ELF-1 (cell line): ENCODE measurements around the gene PRKD3.

ENCODE experiments used
- DNase-seq: peaks from one replicate; pipeline ENCODE4 v3.0.0-alpha.2; 2016; ENCODE audit warnings: low read depth, low spot score

PRKD3 gene

GRCh38 chr2:37343537-37344434, 19.2 kb upstream of the PRKD3 start:
- peak; percentile 58 for DNase-seq

- peak; percentile 68 for DNase-seq
Observed at GRCh38 chr2:37342591-37343220, 18.1 kb upstream of the PRKD3 start.

GRCh38 chr2:37340637-37341036, 16.0 kb upstream of the PRKD3 start:
- no peak for DNase-seq

GRCh38 chr2:37338933-37339332, 14.3 kb upstream of the PRKD3 start:
- no peak for DNase-seq

GRCh38 chr2:37337620-37338280, 13.1 kb upstream of the PRKD3 start:
- DNase-seq: peak; percentile 29

DNA sequence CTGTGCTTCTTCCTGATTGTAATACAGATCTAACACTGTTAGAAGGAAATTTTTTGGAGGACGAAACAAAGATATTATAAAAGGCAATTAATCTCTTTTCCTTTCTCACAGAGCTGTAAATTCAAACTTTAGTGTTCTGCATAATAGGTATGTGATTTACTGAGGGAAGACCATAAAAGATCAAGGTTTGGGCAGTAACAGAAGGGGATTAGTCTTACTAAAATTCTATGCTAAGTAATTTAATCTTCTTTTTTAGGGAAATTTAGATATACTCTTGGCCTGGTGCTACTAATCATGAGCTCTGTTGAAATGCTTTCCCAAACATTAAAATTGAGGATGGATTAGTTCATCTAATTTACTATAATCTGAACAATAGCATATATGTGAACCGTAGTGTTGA, 11.0 kb upstream of the PRKD3 start:
- no peak for DNase-seq

GRCh38 chr2:37333256-37333655, 8.6 kb upstream of the PRKD3 start:
- DNase-seq: no peak

- DNase-seq: no peak
Observed at GRCh38 chr2:37332560-37332959, 7.9 kb upstream of the PRKD3 start.

DNA sequence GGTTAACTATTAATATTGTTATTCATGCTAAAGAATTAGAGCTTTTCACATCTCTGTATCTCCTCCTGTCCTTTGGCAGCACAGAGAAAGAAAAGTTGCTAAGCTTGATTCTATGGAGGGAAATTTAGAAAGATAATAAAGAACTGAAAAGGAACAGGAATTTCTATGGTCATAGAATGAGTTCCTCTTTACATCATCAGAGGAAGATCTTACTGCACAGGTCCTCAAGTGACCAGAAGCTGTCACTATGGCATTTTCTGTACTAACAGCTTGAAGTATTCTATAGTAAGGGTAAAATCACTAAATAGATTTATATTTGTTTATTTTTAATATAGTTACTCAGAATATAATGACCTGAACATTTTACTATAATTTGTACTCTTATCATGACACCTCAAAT, 6.0 kb upstream of the PRKD3 start:
- DNase-seq: no peak

DNA sequence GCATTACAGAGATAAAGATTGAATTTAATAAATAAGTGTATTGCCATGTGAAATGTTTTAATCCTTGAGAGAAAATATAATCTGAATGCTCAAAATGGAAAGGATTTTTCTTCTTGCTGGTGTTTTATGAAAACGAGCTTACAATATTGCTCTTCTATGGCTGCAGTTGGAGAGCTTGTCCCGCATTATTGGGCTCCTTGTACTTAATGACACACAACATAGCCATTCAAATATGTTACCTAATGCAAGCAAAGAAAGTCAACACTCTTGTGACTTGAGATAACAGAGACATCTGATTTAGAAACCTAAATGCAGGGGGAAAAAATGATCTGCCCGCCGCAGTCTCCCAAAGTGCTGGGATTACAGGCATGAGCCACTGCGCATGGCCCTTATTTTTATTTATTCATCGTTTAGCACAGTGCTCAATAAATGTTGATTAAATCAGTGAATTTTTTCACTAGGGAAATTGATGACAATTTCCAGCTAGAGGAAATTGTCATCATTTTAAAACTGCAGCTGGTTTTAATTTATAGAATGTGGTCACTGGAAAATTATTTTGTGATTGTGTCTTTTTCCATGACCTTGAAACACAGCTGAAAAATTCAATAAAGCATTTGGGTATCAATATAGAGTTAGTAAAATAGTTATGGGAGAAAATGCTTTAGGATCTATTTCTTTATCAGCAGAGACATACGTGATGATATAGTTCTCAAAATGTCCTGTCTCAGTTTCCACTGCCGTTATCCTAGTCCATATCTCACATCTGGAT, 2.4 kb upstream of the PRKD3 start:
- DNase-seq: no peak

DNA sequence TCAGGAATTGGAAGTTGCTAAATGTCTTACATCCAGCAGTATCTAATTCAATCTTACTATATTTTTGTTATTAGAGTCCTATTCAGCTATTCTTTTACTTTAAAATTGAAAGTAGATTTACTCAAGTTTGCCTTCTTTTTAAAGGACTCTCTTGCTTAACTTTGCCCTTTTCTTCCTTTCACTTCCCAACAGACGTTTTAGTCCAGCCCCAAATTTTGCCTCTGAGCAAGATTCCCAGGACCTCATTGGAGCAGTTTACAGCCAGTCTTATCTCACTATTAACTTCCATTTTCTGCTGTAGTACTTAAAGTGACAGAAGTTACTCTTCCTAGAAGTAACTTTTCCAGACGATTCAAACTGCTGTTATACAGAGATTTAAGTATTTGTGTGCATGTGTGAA, 1.7 kb upstream of the PRKD3 start:
- no peak for DNase-seq

- DNase-seq: peak; percentile 12
Observed at GRCh38 chr2:37325625-37326071, 1.0 kb upstream of the PRKD3 start.

DNA sequence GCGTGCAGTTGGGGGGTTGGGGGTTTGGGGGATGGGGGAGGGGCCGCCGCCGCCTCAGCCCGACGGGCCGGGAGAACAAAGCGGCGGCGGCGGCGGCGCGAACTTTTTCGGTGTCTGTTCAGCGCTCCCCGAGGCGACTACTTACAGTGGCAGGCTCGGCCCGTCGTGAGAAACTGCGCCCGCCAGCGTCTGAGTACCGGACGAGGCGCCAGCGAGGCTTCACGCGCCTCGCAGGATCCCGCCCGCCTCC, 172 bp downstream of the PRKD3 start:
- DNase-seq: peak; percentile 76

GRCh38 chr2:37323781-37324535, 675 bp downstream of the PRKD3 start:
- DNase-seq: peak; percentile 60

- DNase-seq: no peak
Observed at GRCh38 chr2:37323176-37323780, 1.4 kb downstream of the PRKD3 start.

DNA sequence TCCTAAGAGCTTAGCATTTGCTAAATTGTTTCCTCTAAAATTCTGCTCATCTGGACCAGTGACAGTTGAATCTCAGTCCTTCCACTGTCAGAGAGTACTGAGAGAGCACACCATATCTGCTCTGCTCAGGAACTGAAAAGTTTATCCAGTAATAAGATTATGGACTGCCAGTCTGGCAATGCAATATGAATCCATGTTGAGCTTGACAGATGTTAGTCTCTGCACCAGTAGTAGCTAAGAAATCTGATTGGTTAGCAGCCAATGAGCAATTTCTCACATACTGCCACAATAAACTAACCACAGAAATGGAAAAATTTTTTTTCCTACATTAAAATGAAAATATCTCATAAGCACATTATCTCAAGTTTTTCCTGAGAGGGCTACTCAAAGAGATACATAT, 2.3 kb downstream of the PRKD3 start:
- DNase-seq: no peak

- DNase-seq: no peak
Observed at GRCh38 chr2:37321029-37321682, 3.5 kb downstream of the PRKD3 start.

GRCh38 chr2:37319754-37320609, 4.7 kb downstream of the PRKD3 start:
- DNase-seq: no peak

GRCh38 chr2:37318401-37318800, 6.2 kb downstream of the PRKD3 start:
- DNase-seq: no peak
